ENCODE measurements around the gene GAS2.

GAS2 gene

DNA sequence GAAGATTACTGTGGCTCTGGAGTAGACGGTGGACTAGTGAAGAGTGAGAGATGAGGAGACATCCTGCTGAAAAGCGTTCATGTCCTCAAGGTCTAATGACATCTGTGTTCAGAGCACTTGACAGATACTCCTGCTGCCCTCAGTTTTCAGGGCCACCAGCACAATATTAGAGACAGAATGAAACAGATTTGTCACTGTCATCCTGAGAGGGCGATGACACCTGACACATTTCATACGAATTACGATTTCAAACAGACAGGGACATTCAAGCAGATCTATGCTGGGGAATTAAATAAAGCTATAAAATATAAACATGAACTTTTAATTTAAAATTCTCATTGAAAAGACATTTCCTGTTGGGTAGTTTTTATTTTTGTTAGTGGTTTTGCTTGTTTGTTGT, 134.1 kb downstream of the GAS2 start:
- H2AFZ ChIP-seq (ENCODE audit: low read depth, low read length) = no peak overlapping the region
- no peak overlapping the region for H3K4me2 ChIP-seq (ENCODE audit: low read length, poor library complexity, severe bottlenecking)
- no peak overlapping the region for H2BK120ac ChIP-seq (ENCODE audit: low read depth, low read length)
- peaks cover 5% of the 10 kb centered on the region in 2 experiments for H3K27me3 ChIP-seq (ENCODE audit: control insufficient read depth in 1 of 2, insufficient read depth in 1 of 2, low read length in 2 of 2)
- no peak overlapping the region for H3K9ac ChIP-seq (ENCODE audit: low read length)
- H3K4me1 ChIP-seq (ENCODE audit: control insufficient read depth, insufficient read depth, low read depth, low read length) = no peaks in the 10 kb centered on the region
- no peak overlapping the region for H2BK12ac ChIP-seq (ENCODE audit: low read length in 2 of 2)
- H3K36me3 ChIP-seq (ENCODE audit: control insufficient read depth in 1 of 2, insufficient read depth in 2 of 2, low read depth in 1 of 2, low read length in 2 of 2) = no peaks in the 10 kb centered on the region
- 64% methylated on average over 2 of the region's 5 CpGs for WGBS
- H3K18ac ChIP-seq (ENCODE audit: low read depth in 1 of 2, low read length in 2 of 2) = no peak overlapping the region
- H3K4me3 ChIP-seq (ENCODE audit: insufficient read depth in 1 of 2, low read depth in 1 of 2, low read length in 2 of 2) = no peak overlapping the region
- no peaks in the 10 kb centered on the region for H3K9me3 ChIP-seq (ENCODE audit: control insufficient read depth, low read length)
- no peak overlapping the region for H2BK5ac ChIP-seq (ENCODE audit: low read depth, low read length, poor library complexity, severe bottlenecking)
- H2AK5ac ChIP-seq (ENCODE audit: low read length, severe bottlenecking) = no peak overlapping the region
- H3K79me1 ChIP-seq (replicated peaks; ENCODE audit: low read length, poor library complexity, severe bottlenecking) = no peaks in the 10 kb centered on the region
- no peak overlapping the region for H4K91ac ChIP-seq (ENCODE audit: low read length)
- H3K4ac ChIP-seq (ENCODE audit: low read depth in 1 of 2, low read length in 2 of 2) = no peak overlapping the region
- no peak overlapping the region for H4K8ac ChIP-seq (ENCODE audit: low read length)
- H3K14ac ChIP-seq (ENCODE audit: low read length in 2 of 2) = no peak overlapping the region
- H3K27ac ChIP-seq (ENCODE audit: low read length, poor library complexity, severe bottlenecking) = no peak overlapping the region
- H2BK15ac ChIP-seq (ENCODE audit: low read depth, poor library complexity, severe bottlenecking) = no peak overlapping the region
- no peak for DNase-seq
- no peak overlapping the region for H3K23ac ChIP-seq (ENCODE audit: low read length in 2 of 2)

DNA sequence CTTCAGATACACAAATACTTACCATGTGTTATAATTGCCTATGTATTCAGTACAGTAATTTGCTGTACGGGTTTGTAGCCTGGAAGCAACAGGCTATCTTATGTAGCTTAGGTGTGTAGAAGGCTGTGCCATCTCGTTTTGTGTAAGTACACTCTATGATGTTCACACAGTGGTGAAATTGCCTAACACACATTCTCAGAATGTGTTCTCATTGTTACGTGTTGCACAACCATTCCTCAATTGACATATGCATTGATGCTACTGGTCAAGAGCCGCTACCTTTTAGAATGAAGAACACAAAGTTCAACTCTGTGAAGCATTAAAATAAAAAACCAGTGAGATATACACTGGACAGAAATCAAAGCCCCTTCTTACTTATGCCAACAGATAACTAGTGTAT, 136.4 kb downstream of the GAS2 start:
- no peak overlapping the region for H2BK120ac ChIP-seq (ENCODE audit: low read depth, low read length)
- H4K91ac ChIP-seq (ENCODE audit: low read length) = no peak overlapping the region
- no peak overlapping the region for H2AK5ac ChIP-seq (ENCODE audit: low read length, severe bottlenecking)
- no peaks in the 10 kb centered on the region for H3K36me3 ChIP-seq (ENCODE audit: control insufficient read depth in 1 of 2, insufficient read depth in 2 of 2, low read depth in 1 of 2, low read length in 2 of 2)
- no peak overlapping the region for H3K4ac ChIP-seq (ENCODE audit: low read depth in 1 of 2, low read length in 2 of 2)
- no peak overlapping the region for H3K27ac ChIP-seq (ENCODE audit: low read length, poor library complexity, severe bottlenecking)
- H2BK15ac ChIP-seq (ENCODE audit: low read depth, poor library complexity, severe bottlenecking) = no peak overlapping the region
- H3K4me3 ChIP-seq (ENCODE audit: insufficient read depth in 1 of 2, low read depth in 1 of 2, low read length in 2 of 2) = no peak overlapping the region
- 88% methylated on average over 4 of the region's 4 CpGs for WGBS
- H2BK12ac ChIP-seq (ENCODE audit: low read length in 2 of 2) = no peak overlapping the region
- H2BK5ac ChIP-seq (ENCODE audit: low read depth, low read length, poor library complexity, severe bottlenecking) = no peak overlapping the region
- no peak overlapping the region for H2AFZ ChIP-seq (ENCODE audit: low read depth, low read length)
- no peak overlapping the region for H4K8ac ChIP-seq (ENCODE audit: low read length)
- H3K9me3 ChIP-seq (ENCODE audit: control insufficient read depth, low read length) = no peaks in the 10 kb centered on the region
- no peak overlapping the region for H3K14ac ChIP-seq (ENCODE audit: low read length in 2 of 2)
- DNase-seq = no peak
- no peaks in the 10 kb centered on the region for H3K4me1 ChIP-seq (ENCODE audit: control insufficient read depth, insufficient read depth, low read depth, low read length)
- no peak overlapping the region for H3K23ac ChIP-seq (ENCODE audit: low read length in 2 of 2)
- H3K4me2 ChIP-seq (ENCODE audit: low read length, poor library complexity, severe bottlenecking) = no peak overlapping the region
- H3K9ac ChIP-seq (ENCODE audit: low read length) = no peak overlapping the region
- H3K27me3 ChIP-seq (ENCODE audit: control insufficient read depth in 1 of 2, insufficient read depth in 1 of 2, low read length in 2 of 2) = peaks cover 5% of the 10 kb centered on the region in 2 experiments
- H3K79me1 ChIP-seq (replicated peaks; ENCODE audit: low read length, poor library complexity, severe bottlenecking) = no peaks in the 10 kb centered on the region
- H3K18ac ChIP-seq (ENCODE audit: low read depth in 1 of 2, low read length in 2 of 2) = no peak overlapping the region

DNA sequence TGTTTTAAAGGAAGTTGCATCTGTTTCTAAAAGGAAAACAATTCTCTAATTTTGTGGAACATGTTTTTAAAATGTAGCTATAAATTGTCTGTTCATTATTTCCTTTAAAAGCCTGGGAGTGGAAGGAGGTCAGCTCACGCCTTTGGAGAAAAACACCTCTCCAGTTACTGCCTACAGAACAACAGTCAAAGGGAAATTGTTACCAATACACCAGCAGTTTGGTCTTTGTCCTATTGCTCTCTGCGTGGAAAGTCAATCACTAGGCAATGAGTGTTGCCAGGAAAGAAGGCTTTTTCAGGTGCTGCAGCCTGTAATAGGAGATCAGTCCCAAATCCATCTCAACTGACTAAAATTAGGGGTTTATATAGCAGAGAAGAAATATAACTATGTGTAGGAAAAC, 141.0 kb downstream of the GAS2 start:
- Histone ChIP-seq H3K14ac (ENCODE audit: low read length in 2 of 2) (no peak overlapping the region), H2BK120ac (ENCODE audit: low read depth, low read length) (no peak overlapping the region), H3K27me3 (ENCODE audit: control insufficient read depth in 1 of 2, insufficient read depth in 1 of 2, low read length in 2 of 2) (no peaks in the 10 kb centered on the region), H4K8ac (ENCODE audit: low read length) (no peak overlapping the region), H3K36me3 (ENCODE audit: control insufficient read depth in 1 of 2, insufficient read depth in 2 of 2, low read depth in 1 of 2, low read length in 2 of 2) (no peaks in the 10 kb centered on the region), H2BK5ac (ENCODE audit: low read depth, low read length, poor library complexity, severe bottlenecking) (no peak overlapping the region), H4K91ac (ENCODE audit: low read length) (no peak overlapping the region), H2BK15ac (ENCODE audit: low read depth, poor library complexity, severe bottlenecking) (no peak overlapping the region), H2BK12ac (ENCODE audit: low read length in 2 of 2) (no peak overlapping the region), H2AK5ac (ENCODE audit: low read length, severe bottlenecking) (no peak overlapping the region), H3K79me1 (replicated peaks; ENCODE audit: low read length, poor library complexity, severe bottlenecking) (no peaks in the 10 kb centered on the region), H3K18ac (ENCODE audit: low read depth in 1 of 2, low read length in 2 of 2) (no peak overlapping the region), H2AFZ (ENCODE audit: low read depth, low read length) (no peak overlapping the region), H3K4ac (ENCODE audit: low read depth in 1 of 2, low read length in 2 of 2) (no peak overlapping the region), H3K9me3 (ENCODE audit: control insufficient read depth, low read length) (no peaks in the 10 kb centered on the region), H3K4me2 (ENCODE audit: low read length, poor library complexity, severe bottlenecking) (no peak overlapping the region), H3K27ac (ENCODE audit: low read length, poor library complexity, severe bottlenecking) (no peak overlapping the region), H3K9ac (ENCODE audit: low read length) (no peak overlapping the region), H3K23ac (ENCODE audit: low read length in 2 of 2) (no peak overlapping the region), H3K4me3 (ENCODE audit: insufficient read depth in 1 of 2, low read depth in 1 of 2, low read length in 2 of 2) (no peak overlapping the region), H3K4me1 (ENCODE audit: control insufficient read depth, insufficient read depth, low read depth, low read length) (no peaks in the 10 kb centered on the region)
- DNase-seq = no peak
- WGBS = 75% methylated on average over 2 of the region's 2 CpGs

DNA sequence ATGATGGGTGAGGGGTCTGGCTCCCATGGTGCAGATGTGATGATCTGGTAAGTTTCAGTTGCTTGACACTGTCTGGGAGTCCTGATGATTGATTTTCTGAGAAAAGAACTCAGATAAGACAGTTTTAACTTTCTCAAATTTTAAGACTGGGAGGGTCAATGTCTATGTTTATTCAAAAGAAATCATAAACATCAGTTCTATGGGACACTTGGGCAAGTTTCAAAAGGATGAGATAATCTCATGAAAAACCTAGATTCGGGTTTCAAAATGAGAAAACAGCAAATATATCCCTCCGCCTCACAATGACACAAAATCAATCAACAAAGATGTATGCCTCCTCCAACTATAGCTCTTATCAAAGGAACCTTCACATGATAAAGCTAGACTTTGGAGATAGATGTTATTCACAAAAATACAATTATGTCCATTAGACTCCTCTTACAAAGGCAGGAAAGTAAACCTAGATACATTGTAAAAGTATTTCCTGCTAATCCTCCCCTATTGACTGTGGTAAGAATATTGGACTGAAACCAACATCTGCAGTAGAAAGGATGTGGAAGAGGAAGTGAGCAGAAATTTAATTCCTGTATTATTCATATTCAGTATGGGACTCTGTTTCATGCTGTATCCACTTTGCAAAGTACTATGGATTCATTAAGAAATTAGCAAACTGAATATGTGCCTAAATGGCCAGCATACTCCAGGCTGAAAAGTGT, 141.6 kb downstream of the GAS2 start:
- no peak overlapping the region for H3K4me3 ChIP-seq (ENCODE audit: insufficient read depth in 1 of 2, low read depth in 1 of 2, low read length in 2 of 2)
- no peaks in the 10 kb centered on the region for H3K79me1 ChIP-seq (replicated peaks; ENCODE audit: low read length, poor library complexity, severe bottlenecking)
- no peak overlapping the region for H3K4me2 ChIP-seq (ENCODE audit: low read length, poor library complexity, severe bottlenecking)
- H3K23ac ChIP-seq (ENCODE audit: low read length in 2 of 2) = no peak overlapping the region
- no peak overlapping the region for H2BK12ac ChIP-seq (ENCODE audit: low read length in 2 of 2)
- 86% methylated on average over 1 of the region's 2 CpGs for WGBS
- no peak overlapping the region for H3K14ac ChIP-seq (ENCODE audit: low read length in 2 of 2)
- H2BK15ac ChIP-seq (ENCODE audit: low read depth, poor library complexity, severe bottlenecking) = no peak overlapping the region
- no peaks in the 10 kb centered on the region for H3K9me3 ChIP-seq (ENCODE audit: control insufficient read depth, low read length)
- no peak overlapping the region for H3K4ac ChIP-seq (ENCODE audit: low read depth in 1 of 2, low read length in 2 of 2)
- H4K8ac ChIP-seq (ENCODE audit: low read length) = no peak overlapping the region
- no peaks in the 10 kb centered on the region for H3K4me1 ChIP-seq (ENCODE audit: control insufficient read depth, insufficient read depth, low read depth, low read length)
- H3K27ac ChIP-seq (ENCODE audit: low read length, poor library complexity, severe bottlenecking) = no peak overlapping the region
- H3K9ac ChIP-seq (ENCODE audit: low read length) = no peak overlapping the region
- H3K36me3 ChIP-seq (ENCODE audit: control insufficient read depth in 1 of 2, insufficient read depth in 2 of 2, low read depth in 1 of 2, low read length in 2 of 2) = no peaks in the 10 kb centered on the region
- no peak overlapping the region for H2AFZ ChIP-seq (ENCODE audit: low read depth, low read length)
- H2BK5ac ChIP-seq (ENCODE audit: low read depth, low read length, poor library complexity, severe bottlenecking) = no peak overlapping the region
- no peak for DNase-seq
- no peak overlapping the region for H3K18ac ChIP-seq (ENCODE audit: low read depth in 1 of 2, low read length in 2 of 2)
- no peak overlapping the region for H2BK120ac ChIP-seq (ENCODE audit: low read depth, low read length)
- no peak overlapping the region for H2AK5ac ChIP-seq (ENCODE audit: low read length, severe bottlenecking)
- no peaks in the 10 kb centered on the region for H3K27me3 ChIP-seq (ENCODE audit: control insufficient read depth in 1 of 2, insufficient read depth in 1 of 2, low read length in 2 of 2)
- H4K91ac ChIP-seq (ENCODE audit: low read length) = no peak overlapping the region

Measured in mesenchymal stem cell (in vitro differentiated cells and primary cell).